Activated CD4-positive, alpha-beta T cell treated with anti-CD3 and anti-CD28 coated beads for 48 hours (primary cell): ENCODE results near the gene ARHGEF7.

Experiments used
- DNase-seq: peaks from one replicate; pipeline ENCODE4 v3.0.0-alpha.2; 2020

Gene ARHGEF7

DNA sequence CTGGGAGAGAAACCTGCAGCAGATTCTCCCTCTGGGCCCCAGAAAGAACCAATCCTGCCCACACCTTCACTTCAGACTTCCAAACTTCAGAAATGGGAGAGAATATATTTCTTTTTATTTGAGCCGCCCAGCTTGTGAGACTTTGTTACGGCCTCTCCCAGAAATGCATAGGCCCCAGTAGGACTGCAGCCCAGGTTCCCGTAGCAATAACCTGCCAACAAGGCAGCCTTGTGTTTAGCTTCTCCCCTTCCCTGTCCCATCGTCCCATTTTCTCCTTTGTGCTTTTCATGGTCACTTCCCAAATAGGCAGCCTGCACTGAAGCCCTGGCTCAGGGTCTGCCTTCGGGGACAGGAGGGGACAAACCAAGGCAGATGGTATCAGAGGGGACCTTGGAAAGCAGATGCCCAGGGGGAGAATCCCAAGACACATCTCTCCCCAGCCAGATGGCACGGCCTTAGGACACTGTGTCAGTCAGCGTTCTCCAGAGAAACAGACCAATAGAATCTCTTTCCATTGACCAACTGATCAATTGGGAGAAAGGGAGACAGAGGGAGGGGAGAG is 3.7 kb upstream of the ARHGEF7 start:
- no peak for DNase-seq

DNA sequence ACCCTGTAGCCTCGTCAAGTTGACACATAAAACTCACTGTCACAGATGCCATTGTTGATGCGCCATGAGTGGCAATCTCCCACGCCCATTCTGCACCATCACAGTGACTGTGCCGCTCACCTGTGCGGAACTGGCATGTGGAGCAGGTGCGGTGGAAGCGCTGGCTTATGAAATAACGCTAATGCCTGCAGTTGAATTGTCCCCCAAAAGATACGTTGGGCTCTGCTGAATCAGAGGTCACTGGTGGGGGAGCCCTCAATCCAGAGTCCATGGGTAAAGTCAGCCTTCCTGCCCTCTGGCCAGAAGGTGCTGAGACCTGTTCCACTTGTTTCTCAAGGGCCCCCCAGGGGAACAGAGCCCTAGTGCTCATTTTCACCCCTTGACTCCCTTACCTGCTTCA is 2.9 kb upstream of the ARHGEF7 start:
- no peak for DNase-seq

DNA sequence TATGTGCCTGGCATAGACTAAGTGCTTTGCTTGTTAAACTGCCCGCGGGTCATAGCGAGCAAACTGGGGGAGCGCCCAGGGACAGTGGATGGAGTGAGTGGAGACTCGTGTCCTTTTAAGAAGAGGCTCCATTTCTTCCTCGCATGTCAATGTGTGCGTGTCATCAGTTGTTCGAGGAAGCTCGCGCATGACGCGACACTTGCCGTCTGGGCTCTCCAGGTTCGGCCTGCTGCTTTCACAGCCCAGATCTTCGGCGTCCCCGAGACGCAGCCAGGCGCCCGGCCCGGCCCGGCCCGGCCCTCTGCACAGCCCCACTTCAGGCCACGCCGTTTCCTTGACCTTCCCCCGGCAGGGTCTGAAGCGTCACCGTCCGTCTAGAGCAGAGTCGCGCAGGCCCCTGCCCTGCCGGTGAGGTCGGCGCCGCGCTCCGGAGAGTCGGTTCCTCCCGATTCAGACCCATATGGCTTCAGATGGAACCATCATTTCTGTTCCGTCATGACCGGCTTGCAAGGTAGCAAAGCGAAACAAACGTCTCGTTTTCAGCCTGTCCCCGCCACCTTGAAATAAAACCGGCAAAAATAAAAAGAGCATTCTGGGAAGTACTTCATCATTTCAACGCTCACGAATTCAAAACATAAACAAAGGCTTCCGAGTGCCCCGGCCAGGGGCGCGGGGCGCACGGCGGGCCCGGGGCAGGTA is 599 bp upstream of the ARHGEF7 start:
- DNase-seq, result peak; percentile 26

DNA sequence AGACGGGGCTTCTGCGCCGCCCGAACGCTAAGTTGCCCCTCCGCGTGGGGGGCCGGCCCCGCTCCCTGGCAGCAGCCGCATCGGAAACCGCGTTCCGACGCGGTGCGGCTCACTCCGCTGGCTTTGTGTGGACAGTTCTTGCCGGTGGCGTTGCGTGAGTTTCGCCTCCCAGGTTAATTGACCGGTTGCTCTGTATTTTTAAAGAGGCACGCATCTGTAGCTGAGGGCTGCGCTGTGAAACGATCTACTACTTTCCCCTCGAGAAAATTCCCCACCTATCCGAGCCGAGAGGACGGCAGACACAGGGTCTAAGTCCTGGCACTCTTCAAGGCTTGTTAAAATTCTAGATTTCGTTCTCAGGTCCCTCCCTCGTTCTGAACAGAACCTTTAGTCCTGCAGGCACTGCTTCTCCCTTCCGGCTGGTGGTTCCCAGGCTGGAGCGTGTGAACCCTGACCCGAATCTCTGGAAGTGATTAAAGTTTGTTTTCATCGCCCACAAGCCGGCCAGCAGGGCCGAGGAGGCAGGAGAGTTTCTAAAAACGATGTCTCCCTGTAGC is 933 bp downstream of the ARHGEF7 start:
- DNase-seq, result no peak

DNA sequence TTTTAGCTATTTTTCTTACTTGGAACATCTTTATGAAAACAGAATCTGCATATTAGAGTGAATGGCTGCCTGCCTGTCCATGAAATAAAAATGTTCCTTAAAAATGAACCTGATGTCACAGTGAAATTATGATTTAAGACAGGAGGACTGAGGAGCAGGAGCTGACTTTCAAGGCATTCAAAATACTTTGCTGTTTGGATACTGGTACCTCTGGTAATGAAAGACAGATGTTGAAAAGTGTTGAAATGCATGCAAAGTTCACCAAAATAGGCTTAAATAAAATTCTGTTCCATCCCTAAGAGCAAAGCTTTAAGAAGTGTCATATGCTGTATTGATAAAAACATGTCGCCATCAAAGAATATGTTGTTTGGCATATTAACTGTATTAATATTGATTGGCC is 1.7 kb downstream of the ARHGEF7 start:
- no peak for DNase-seq

GRCh38 chr13:111117289-111117688 is 2.2 kb downstream of the ARHGEF7 start:
- no peak for DNase-seq

- DNase-seq, result no peak
Observed at GRCh38 chr13:111117961-111118360, 2.9 kb downstream of the ARHGEF7 start.

DNA sequence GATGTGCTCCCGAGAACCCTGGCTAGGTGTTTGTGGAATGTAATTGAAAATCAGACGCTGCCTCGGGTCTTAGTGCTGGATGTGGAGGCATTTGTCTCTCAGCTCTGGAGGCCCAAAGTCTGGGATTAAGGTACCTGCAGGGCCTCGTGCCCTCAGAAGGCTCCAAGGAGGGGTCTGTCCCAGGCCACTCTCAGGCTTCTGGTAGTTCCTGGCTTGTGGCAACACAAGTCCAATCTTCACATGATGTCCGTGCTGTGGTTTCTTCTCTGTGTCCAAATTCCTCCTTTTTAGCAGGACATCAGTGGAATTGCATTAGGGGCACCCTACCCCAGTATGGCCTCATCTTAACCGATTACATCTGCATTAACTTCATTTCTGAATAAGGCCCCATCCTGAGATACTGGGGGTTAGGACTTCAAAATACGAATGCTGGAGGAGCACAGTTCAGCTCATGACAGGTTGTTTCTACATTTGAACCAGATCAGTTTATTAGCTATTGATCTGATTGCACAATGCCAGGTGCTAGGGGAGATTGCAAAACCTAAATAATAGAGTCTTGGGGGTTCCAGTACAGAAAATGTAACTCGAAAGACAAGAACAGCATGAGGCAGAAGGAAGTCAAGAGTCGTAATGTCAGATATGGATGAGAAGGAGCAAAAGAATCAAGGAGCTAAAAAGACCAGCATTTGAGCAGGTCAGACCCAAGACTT is 3.9 kb downstream of the ARHGEF7 start:
- no peak for DNase-seq

DNA sequence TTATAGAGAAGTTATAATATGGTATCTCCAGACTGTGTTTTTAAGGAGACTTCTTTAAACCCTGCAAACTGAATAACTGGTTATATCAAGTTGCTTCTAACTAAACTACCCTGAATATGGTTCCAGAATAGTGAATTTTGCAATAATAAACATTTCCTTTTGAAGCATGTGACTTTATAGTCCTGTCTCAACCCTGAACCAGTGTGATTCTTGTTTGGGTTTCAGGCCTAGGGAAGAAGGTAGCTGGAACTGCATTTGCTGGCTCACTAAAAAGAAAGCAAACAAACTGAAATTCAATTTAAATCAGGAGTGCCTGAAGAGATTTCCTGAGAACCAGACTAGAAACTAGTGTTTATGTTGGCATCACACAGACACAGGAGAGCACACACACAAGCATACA is 4.9 kb downstream of the ARHGEF7 start:
- no peak for DNase-seq

- DNase-seq, result no peak
Observed at GRCh38 chr13:111120422-111120821, 5.3 kb downstream of the ARHGEF7 start.

GRCh38 chr13:111120913-111121312 is 5.8 kb downstream of the ARHGEF7 start:
- DNase-seq, result no peak

DNA sequence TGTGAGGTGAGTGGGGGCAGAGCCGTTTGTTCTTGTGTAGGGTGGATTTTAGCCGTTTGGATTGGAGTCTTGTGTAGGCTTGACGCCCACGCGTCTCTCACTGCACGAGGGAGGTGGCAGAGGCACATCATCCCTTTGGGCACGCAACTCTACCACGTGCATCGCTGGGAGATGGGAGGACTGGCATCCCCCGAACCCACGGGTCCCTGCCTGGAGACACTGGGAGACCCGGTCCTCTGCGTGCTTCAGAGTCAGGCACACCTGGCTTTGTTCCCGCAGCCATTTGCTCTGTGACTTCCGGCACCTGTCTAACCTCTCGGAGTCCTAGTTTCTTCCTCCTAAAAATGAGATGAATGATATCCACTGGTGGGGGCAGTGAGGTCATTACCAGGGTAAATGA is 6.4 kb downstream of the ARHGEF7 start:
- no peak for DNase-seq

- no peak for DNase-seq
Observed at GRCh38 chr13:111122056-111122455, 6.9 kb downstream of the ARHGEF7 start.

- no peak for DNase-seq
Observed at GRCh38 chr13:111122631-111123030, 7.5 kb downstream of the ARHGEF7 start.

DNA sequence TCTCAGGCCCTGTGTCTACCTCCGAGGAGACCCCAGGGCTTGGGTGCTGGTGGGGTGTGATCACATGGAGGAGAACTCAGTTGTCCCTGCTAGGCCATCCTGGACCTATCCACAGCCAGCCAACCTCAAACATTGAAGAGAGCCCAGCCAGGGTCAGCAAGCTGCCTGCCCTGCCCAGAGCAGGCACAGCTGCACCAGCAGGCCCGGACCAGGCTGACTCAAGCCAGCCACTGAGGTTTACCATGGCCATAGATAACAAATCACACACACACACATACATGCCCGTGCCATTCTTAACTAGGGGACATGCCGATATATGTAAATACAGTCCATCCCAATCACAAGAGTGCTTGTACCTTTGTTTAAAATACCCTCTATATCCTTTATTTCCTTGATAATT is 8.1 kb downstream of the ARHGEF7 start:
- no peak for DNase-seq

DNA sequence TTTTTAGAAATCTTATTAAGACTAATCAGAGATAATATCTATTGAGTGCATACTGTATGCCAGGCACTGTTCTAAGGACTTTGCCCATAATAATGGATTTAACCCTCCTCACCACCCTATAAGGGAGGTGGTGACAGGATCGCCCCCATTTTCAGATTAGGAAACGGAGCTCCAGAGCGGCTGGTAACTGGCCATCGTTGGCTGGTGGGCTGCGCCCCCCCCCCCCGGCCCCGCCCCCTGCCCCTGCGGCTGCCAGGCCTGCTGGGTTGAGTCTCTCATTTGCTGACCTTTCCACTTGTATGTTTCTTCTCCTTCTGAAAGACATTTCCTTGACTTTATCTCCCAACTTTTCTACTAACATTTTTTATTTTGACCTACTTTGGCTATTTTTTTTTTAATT is 8.5 kb downstream of the ARHGEF7 start:
- DNase-seq, result no peak

DNA sequence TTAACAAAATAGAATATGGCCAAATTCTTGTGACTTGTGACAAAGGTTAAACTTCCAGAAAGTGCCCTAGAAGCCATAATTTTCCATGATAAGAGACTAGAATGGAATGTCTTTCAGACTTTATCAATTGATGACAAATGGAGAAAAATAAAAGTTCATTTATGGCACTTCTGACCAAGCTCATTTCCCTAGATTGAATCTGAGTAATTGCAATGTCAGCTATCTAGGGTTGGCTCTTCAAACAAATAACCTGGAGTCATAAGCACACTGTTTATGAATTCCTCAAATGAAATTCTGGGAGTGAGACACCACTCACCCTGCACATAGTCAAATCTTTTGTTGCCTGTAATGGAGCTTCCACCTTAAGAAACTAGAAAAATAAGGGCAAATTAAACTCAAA is 11.4 kb downstream of the ARHGEF7 start:
- no peak for DNase-seq

- DNase-seq, result no peak
Observed at GRCh38 chr13:111129465-111130115, 14.5 kb downstream of the ARHGEF7 start.

DNA sequence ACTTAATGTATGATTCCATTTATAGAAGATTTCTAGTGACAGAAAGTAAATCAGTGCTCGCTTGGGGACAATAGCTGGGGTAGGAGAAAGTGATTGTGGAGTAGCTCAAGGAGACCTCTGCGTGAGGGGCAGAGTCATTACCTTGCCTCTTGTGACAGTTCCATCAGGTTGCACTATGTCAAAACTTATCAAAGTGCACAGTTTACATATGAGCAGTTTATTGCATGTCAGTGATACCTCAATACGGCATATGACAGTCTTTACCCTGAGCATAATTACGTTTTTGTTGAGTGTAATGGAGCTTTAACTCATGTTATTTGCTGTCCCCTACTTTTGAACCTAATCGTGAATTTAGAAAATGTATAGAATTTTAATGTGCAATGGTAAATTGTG is 15.0 kb downstream of the ARHGEF7 start:
- no peak for DNase-seq

GRCh38 chr13:111131048-111131447 is 15.9 kb downstream of the ARHGEF7 start:
- DNase-seq, result no peak

- no peak for DNase-seq
Observed at GRCh38 chr13:111131611-111132010, 16.5 kb downstream of the ARHGEF7 start.

- DNase-seq, result no peak
Observed at GRCh38 chr13:111132948-111133347, 17.8 kb downstream of the ARHGEF7 start.

DNA sequence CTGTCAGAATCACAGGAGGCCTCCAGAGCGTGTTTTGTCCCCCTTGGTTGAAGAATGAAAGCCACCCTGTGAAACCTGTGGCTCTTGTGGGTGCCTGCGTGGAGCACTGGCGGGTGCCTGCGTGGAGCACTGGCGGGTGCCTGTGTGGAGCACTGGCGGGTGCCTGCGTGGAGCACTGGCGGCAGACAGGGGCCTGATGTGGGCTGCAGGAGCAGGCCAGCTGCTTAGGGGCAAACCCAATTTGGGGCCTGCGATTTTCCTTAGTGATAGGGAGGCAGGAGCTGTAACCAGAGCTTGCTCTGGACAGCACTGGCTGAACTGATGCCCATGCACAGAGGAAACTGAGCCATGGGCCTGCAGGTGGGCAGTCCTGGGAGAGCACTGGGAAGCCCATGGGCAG is 24.3 kb downstream of the ARHGEF7 start:
- no peak for DNase-seq
